ENCODE measurements around the gene KCNG4.
A peak's percentile ranks its signal among the peaks of the same experiment; 100 is the strongest.

Gene KCNG4

DNA sequence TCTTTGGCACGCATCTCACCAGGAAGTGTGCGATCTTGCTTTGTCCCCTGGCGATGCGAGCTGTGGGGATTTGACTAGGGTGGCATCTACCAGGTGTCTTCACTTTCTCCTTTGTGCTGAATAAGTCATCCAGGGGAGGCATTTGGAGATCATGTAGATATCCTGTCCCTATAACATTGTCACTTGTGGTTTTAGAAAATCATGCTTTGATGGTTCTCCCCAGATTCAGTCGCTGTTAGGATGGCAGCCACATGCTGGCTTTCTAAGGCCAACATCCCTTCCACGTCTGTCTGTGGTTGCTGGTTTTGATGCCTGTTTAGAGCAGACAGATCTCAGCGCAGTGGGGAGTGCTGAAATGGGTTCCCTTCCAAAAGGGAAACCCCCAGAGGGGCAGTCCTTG, 46.3 kb downstream of the KCNG4 start:
- TF ChIP-seq, protein P1, sequence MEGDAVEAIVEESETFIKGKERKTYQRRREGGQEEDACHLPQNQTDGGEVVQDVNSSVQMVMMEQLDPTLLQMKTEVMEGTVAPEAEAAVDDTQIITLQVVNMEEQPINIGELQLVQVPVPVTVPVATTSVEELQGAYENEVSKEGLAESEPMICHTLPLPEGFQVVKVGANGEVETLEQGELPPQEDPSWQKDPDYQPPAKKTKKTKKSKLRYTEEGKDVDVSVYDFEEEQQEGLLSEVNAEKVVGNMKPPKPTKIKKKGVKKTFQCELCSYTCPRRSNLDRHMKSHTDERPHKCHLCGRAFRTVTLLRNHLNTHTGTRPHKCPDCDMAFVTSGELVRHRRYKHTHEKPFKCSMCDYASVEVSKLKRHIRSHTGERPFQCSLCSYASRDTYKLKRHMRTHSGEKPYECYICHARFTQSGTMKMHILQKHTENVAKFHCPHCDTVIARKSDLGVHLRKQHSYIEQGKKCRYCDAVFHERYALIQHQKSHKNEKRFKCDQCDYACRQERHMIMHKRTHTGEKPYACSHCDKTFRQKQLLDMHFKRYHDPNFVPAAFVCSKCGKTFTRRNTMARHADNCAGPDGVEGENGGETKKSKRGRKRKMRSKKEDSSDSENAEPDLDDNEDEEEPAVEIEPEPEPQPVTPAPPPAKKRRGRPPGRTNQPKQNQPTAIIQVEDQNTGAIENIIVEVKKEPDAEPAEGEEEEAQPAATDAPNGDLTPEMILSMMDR (IDR thresholded peaks at IDR 0.05): no peak

DNA sequence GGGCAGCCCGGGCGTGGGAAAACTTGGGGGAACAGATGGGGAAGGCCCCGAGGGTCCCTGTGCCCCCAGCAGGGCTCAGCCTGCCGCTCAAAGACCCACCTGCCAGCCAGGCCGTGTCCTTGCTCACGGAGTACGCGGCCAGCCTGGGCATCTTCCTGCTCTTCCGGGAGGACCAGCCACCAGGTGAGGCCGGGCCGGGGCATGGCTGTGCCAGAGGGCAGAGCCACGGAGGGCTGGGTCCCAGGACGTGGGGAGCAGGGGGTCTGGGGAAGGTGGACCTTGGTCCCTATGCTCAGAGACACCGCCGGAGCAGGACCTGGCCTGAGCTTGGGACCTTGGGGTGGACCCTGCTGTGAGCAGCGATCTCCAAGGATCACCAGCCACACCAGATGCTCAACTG, 48.3 kb downstream of the KCNG4 start:
- TF ChIP-seq, protein P1 (IDR thresholded peaks at IDR 0.05): no peak

DNA sequence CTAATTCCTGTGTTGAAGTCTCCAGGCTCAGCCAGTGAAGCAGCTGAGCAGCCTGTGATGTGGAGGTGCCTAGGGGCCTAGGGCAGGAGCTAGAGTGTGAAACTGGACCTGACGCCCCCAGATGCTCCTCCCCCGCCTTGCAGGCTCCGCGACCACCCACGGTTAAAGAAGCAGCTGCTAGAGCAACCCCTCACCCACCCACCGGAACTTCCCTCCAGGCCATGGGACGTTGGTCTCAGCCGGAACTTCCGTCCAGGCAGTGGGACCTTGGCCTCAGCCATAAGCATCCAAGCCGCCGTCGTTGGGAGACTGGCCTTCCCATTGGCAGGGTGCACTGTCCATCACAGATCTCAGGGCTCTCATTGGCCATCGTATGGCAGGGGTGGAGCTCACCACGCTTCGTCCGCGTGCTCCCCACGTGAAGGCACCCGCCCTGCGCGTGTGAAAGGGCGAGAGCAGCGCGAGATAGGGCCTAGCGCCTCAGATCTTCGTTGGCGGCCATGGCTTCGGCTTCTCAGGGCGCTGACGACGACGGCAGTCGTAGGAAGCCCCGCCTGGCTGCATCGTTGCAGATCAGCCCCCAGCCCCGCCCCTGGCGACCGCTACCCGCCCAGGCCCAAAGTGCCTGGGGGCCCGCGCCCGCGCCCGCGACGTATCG, 49.0 kb downstream of the KCNG4 start, which contains the start of gene ADAD2:
Gene ADAD2, plus strand, starts transcription at position 427 of the 658 bp plus-strand sequence. Its CDS starts 74 bp downstream, at position 501.
- TF ChIP-seq, protein P1 (IDR thresholded peaks at IDR 0.05): no peak

DNA sequence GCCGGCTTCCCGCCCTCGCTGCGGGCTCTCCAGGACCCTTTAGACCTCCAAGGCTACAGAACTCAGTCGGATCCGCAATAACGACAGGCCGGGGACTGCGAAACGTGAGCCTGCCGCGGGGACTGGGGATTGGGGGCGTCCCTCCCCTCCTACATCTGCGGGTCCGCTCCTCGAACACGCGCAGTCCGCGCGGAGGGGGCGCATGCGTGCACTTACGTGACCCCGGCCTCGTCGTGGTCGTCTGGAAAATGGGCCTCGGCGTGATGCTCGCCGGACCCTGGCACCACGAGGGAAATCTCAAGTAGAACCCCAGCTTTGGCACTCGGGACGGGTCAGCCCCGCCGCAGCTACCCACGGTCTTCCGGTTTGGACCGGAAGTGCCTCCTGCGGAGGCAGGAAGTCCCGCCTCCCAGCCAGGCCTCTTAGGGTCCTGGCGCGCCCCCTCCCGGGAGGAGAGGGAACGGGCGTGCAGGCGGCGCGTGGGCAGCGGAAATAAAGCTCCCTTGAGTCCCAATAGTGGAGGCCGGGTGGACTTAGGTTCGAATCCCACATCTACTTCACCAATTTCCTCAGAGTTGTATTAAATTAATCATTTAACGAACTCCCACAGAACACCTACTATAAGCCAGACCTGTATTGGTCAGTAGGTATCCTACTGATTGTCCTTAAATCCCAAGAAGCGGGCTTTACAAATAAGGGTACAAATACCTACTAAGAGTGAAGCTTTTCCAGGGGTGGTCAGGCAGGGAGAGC, 53.0 kb downstream of the KCNG4 start, which contains the start of gene TAF1C:
Gene TAF1C, minus strand, starts transcription at position 373 of the 753 bp plus-strand sequence. CDS start 2,069 bp downstream, outside the sequence.
- TF ChIP-seq, protein P1 (IDR thresholded peaks at IDR 0.05): peak; percentile 96

DNA sequence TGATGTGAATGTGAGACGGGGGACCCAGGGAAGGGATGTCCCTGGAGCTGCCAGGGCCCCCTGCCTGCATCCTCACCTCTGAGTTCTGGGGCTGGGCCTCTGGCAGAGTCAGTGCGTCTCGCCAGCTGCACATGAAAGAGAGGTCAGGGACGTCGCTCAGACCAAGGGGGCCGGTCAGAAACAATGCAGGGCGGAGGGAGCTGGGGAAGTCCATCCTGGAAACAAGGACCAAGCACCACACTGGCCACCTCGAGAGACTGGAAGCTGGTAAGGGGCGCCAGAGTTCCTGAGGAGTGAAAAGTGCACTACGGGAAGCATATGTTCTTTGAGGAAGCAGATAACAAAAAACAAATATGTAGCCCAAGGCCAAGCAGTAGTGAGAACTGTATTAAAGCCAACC, 55.0 kb downstream of the KCNG4 start:
- TF ChIP-seq, protein P1 (IDR thresholded peaks at IDR 0.05): no peak

DNA sequence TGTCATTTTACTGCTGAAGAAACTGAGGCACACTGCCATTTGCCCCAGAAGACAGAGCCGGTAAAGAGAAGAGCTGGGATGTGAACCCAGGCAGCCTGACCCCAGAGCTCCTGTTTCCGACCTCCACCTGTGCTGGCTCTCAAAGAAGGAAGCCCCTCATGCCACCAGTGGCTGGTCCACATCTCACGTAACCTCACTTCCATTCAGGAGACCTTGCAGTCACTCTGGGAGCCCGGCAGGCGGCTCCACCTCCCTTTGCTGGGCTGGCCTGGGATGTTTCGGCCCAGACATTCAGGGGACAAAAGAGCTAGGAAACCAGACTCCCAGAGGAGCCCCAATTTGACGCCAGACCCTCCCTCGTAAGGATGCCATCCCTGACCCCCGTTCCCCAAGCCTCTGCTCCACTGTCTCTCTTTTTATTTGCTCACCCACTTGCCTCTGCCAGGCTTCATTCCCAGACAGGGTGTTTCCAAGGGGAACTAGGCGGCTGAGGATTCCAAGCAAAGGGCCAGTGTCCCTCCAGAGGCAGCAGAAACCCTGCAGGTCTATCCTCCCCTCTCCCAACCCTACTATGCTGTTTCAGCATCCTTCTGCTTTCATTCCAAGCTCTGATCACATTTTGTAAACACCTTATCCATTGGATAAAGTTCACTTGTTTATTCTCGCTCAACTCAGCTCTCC, 55.8 kb downstream of the KCNG4 start:
- TF ChIP-seq, protein P1 (IDR thresholded peaks at IDR 0.05): peak; percentile 60

DNA sequence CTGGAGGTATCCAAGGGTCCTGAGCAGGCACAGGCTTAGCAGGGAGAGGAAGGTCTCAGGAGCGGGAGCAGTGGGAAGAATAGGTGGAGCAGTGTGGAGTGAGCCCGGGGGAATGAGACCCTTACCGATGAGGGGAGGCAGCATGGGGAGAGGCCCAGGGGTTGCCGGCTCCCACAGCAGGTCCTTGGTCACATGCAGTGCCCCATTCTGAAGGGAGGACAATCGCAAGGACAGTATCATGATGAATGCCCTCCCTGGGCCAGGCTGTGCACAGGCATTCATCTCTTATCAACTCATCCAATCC, 56.3 kb downstream of the KCNG4 start:
- TF ChIP-seq, protein P1 (IDR thresholded peaks at IDR 0.05): no peak

All from LNCAP (cell line).